Cardiac septum (tissue), 1 donor: ENCODE data around the gene STAG2. TPM values are rescaled to one million over a fixed set of nuclear protein-coding genes. Genes with fewer than 3 reads are reported as not detected.

Source experiments
- DNase-seq: peaks from one replicate; pipeline ENCODE4 v3.0.0-alpha.2; 2020; ENCODE audit warnings: low spot score
- intact Hi-C: fragments of 100-400 bp; cut with DNase I; formaldehyde crosslinking; loops from one replicate; pipeline ENCODE4 v1.14.0; 2022
- total RNA-seq: library from RNA; stranded (reverse); fragmentation: NEBNext Ultra II Directional; extraction: Animal tissue kit (Norgen Biotek cat#: 25700); gene quantifications from one replicate; pipeline ENCODE4 v1.2.1, GENCODE V29; 2021
- donor health status: DM: no; HTN: no; CAD: no.

STAG2 gene
- total RNA-seq, 1 donor from 2014 or later, result 32.7 TPM

DNA sequence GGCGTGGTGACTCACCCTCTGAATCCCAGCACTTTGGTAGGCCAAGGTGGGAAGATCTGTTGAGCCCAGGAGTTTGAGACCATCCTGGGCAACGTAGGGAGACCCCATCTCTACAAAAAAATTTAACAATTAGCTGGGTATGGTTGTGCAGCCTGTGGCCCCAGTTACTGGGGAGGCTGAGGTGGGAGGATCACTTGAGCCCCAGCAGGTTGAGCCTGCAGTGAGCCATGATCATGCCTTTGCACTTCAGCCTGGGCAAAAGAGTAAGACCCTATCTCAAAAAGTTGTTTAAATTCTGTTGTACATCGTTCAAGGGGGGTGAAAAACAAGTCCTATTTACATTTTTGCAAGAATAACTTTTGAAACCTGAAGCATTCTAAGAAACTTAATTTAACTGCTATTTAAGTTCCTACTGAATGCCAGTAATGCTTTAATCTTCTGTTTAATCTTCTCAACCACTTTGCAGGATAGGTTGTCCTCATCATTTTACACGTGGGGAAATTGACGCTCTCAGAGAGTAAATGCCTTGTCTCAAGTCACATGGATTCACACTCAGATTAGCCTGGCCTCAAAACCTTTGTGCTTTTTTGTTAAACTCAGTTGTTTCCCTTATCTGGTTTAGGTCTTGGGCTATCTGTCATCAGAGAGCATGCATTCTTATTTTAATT, 7.0 kb downstream of the STAG2 start:
- intact Hi-C loops, result loop anchor here (10.0 kb wide), 1 partner anchor 114 kb away; no protein-coding TSS in a partner anchor
- no peak for DNase-seq

DNA sequence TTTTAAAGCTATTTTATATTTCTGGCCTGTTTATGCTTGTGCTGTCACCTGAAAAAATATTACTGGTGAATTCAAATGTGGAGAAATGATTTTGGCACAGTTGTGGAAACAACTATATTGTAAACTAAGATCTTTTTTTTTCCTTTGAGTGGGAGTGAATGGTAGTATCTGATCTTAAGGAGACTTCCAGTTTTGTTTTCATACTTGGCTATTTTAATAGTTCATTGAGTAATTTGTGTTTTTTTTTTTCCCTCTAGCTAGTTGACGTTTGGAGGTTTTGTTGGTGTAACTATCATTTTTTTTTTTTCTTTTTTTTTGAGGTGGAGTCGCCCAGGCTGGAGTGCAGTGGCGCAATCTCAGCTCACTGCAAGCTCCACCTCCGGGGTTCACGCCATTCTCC, 10.5 kb downstream of the STAG2 start:
- DNase-seq, result no peak
- intact Hi-C loops, result no loop called here

DNA sequence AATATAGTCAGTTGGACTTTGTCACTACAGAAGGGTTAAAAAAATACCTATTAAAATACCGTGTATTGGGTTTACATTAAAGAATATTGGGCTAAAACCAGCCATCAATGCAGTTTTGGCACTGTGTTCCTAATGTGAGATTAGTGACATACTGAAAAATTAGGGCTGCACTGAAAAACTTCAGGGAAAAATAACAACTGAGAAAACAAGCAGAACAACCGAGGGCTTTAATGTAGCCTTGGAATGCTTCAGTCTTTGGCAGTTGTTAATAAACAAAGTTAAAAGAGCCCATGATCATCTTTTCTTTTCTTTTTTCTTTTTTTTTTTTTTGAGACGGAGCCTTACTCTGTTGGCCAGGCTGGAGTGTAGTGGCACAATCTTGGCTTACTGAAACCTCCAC, 12.4 kb downstream of the STAG2 start:
- no peak for DNase-seq
- intact Hi-C loops, result no loop called here

DNA sequence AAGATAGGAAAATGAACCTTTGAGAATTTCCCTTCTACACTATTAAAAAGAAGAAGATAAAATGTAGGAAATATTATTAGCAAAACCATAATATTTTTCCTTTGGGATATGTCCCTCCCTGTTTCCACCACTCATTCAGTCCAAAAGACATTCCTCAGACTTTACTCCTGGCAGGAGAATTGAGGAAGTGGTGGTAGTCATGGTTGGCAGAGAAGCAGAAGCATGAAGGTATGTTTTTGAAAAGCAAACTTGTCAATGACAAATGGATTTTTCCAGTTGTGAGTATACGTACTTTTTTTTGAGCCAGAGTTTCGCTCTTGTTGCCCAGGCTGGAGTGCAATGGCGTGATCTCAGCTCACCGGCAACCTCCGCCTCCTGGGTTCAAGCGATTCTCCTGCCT, 13.7 kb downstream of the STAG2 start:
- DNase-seq, result no peak
- intact Hi-C loops, result no loop called here

DNA sequence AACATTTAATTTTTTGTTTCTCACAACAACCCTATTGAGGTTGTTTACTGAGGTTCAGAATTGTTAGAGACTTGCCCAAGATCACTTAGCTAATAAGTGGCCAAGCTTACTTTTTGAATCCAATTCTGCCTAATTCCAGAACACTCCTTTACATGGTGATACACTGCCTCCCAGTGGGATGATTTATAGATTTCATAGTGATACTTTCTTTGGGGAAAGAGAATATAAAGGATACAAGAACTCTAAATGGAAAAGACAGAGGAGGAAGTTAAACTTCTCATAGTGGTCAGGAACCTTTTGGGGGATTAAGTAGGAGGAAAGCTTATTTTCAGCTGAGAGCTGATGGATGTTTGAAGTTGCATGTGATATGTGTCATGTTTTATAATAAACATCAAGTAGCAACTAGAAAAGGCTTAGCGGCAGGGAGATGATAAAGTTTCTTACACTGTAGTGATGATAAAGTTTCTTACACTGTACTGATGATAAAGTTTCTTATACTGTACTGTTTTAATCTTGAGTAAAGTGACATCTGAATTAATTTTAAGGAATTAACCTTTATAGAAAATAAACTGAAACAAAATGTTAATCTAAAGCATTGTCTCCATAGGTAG, 15.3 kb downstream of the STAG2 start:
- intact Hi-C loops, result no loop called here
- no peak for DNase-seq

DNA sequence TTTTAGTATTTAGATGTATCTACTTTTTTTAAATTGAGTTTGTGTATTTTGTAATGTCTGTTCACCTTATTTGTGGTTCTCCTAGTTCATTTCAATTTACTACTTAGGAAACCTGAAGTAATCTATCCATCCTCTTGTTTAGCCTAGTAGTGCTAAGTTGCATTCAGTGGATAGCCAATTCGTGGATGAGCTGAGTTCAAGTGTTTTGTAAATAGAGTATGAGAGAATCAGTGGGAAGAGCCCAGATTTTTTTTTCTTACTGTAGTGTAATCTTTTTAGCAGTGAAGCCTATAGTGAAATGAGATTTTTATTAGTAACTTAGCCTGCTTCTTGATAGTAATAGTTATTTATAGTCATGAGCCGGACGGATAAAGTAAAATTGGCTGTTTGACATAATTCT, 21.7 kb downstream of the STAG2 start:
- intact Hi-C loops, result no loop called here

DNA sequence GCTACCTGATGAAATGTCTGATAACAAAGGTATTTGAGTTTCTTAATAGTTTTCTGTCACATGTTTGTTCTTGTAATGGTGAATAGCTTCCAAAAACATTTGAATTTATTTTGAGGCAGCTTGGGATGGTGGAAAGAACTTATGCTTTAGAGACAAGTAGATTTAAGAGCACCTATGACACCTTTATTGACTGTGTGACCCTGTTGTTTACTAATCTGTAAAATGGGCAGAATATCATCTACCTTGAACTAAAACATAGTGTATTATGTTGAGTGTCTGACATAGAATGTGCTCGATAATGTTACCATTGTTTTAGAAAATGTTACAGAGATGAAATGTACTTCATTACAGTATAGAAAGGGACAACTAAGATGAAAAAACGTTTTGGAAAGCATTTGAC, 24.9 kb downstream of the STAG2 start:
- intact Hi-C loops, result no loop called here
- no peak for DNase-seq

More for the DNA sequence above, 21.7 kb downstream of the STAG2 start:
- DNase-seq, result no peak

DNA sequence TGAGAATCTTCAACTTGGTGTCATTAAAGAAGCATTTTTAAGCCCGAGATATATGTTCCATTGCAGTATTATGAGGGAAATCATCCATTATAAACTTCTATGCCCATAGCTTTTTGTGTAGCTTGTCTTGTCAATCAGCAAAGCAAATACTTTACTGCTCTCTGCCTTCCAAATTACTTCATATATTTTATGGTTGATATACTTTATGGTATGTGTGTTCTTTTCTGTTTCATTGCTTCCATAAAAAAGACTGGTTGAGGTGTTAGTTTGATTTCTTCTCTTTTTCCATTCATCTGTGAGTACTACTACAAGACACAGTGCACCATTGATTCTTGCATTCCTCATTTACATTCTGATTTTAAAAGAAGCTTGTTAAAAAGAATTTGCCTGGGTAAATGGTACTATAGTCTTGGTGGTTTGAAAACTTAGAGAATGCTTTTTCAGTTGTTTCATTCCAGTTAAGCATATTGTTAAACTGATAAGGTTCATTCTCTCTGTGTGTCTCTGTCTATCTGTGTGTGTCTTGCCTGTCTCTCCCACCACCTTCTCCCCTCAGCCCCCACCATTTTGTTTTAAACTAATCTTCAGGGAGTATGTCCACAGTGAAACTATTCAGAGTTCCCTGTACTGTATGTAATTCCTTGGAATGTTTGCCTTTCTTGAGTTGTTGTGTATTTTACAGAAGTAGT, 27.1 kb downstream of the STAG2 start:
- no peak for DNase-seq
- intact Hi-C loops, result no loop called here

DNA sequence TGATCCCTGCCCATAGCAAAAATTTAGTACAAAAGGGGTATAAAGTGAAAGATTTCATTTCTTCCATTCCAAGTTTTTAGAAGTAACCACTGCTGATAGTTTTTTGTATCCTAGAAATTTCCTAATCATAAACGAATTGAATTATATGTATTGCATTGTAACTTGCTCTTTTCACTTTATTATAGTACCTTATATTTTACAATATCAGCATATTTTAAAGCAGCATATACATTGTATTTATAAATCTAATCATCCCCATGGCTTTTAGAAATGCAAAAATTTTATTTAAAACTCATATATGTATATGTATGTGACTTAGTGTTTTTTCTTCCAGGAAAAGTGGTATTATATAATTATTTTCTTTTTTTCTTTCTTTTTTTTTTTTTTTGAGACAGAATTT, 27.7 kb downstream of the STAG2 start:
- intact Hi-C loops, result no loop called here
- no peak for DNase-seq

DNA sequence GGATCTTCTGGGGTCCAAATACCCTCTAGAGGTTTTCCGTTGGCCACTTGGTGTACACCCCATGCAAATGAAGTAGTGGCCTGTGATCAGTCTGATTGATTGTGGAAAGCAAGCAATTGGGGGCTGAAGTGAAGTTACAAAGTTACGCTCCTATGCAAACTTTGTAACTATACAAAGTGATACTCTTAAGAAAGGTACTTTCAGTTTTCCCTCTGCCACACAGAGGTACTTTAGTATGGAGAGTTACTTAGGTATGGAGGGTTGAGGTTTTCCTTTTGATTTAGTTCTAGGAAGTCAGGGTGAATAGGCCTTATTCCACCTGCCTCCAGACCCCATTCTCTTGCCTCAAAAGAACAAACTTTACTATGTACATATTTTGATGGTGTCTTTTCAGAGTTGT, 28.7 kb downstream of the STAG2 start:
- intact Hi-C loops, result no loop called here
- DNase-seq, result no peak

DNA sequence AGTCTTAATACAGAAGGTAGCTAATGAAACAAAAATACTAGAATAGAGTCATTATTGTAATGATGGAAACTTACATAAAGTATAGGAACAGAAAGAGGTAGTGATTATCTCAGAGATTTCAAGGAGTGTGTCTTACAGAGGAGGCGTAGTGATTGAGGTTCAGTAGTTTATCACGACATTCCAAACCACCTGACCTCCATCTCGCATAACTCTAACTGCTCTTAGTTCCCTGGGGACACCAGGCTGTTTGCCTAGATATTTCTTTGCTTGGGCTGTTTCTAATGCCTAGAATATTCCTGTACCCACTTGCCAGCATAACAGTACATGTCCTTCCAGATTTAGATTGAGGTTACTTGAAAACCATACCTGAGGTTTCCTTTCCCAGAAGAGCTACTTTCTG, 29.1 kb downstream of the STAG2 start:
- intact Hi-C loops, result no loop called here

DNA sequence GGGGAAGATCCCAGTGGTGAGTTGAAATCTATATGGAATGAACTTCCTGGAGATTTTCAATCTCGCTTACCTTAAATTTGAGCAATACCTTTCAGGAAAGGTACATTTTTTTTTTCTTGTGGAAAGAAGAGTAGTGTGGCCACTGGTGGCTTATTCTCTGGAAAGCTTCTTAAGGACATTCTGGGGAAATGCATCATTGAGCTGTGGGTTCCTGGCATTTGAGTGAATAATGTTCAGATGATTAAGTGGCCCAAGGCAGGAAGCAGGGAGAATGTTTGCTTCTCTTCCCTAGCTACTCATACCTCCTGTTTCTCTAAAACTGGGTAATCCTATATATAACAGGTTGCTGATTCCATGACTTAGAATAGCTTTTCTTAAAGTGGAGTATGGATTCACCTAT, 31.8 kb downstream of the STAG2 start:
- intact Hi-C loops, result no loop called here
- no peak for DNase-seq

More for the DNA sequence above, 29.1 kb downstream of the STAG2 start:
- no peak for DNase-seq

DNA sequence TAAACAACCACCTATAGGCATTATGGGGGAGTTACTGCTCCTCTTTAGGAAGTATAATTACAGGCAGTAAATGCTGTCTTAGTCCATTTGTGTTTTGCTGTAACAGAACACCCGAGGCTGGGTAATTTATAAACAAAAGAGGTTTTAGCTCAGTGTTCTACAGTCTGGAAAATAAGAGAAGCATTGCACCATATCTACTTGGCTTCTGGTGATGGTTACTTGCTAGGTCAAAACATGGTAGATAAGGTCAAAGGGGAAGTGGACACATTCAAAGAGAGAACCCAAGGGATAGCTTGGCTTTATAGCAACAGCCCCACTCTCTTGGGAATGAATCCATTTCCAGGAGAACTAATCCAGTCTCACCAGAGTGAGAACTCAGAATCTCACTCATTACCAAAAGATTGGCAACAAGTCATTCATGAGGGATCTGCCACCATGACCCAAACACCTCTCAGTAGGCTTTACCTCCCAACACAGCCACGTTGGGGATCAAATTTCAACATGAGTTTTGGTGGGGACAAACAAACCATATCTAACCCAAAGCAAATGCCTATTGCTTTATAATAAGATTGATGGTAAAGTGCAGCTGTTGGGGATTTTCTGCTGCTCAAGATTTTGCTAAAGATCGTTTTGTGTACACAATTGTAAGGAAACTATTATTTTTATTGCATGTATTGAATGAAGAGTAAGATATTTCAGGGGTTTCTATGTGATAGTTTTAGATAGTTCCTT, 32.6 kb downstream of the STAG2 start:
- intact Hi-C loops, result no loop called here
- DNase-seq, result no peak

DNA sequence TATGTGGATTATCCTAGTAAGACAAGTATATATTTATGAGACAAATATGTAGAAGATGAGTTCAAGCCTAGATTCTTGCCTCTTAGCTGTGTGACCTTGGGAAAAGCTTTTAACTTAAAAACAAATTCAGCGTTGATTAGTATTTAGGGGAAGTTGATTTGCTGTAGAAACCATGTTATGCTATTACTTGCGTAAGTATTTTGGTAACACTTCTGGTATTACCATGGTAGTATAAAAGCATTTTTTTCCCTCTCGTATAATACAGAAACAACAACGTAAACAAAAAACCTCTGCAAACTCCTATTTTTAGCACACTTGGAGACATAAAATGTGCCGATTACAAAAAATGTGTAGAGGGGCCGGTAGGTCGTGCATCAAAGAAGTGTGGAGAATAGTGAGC, 33.2 kb downstream of the STAG2 start:
- DNase-seq, result no peak
- intact Hi-C loops, result no loop called here

DNA sequence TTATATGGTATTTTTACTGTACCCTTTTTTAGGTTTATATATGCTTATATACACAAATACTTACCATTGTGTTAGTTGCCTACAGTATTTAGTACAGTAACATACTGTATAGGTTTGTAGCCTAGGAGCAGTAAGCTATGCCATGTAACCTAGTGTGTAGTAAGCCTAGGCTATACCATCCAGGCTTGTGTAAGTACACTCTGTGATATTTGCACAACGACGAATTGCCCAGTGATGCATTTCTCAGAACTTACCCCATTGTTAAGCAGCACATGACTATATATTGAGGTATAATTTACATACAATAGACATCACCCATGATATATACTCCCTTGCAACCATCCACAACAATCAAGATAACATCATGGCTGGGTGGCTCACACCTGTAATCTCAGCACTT, 40.1 kb downstream of the STAG2 start:
- DNase-seq, result no peak
- intact Hi-C loops, result no loop called here

DNA sequence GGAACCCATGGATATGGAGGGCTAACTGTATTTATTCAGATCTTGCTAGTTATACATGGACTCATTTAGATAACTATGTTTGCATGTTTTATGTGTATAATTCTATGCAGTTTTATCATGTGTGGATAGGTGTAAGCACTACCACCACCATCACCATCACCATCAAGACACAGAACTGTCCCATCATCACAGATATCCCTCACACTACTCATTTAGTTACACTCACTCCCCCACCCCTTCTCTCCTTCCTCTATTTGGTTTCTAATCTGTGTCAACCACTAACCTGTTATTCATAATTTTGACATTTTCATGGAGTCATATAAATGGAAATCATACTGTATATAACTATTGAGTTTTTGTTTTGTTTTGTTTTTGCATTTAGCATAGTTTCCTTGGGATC, 43.7 kb downstream of the STAG2 start:
- no peak for DNase-seq
- intact Hi-C loops, result no loop called here

DNA sequence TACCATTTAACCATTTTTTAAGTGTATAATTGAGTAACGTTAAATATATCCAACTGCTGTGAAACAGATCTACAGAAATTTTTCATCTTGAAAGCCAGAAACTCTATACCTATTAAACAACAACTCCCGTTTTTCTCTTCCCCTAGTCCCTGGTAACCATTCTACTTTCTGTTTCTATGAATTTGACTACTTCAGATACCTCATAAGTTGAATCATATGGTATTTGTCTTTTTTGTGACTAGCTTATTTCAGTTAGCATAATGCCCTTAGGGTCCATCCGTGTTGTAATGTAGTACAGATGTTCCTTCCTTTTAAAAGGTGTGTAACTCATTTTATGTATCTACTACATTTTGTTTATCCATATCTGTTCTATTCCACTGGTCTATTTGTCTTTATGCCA, 48.7 kb downstream of the STAG2 start:
- DNase-seq, result no peak
- intact Hi-C loops, result no loop called here

DNA sequence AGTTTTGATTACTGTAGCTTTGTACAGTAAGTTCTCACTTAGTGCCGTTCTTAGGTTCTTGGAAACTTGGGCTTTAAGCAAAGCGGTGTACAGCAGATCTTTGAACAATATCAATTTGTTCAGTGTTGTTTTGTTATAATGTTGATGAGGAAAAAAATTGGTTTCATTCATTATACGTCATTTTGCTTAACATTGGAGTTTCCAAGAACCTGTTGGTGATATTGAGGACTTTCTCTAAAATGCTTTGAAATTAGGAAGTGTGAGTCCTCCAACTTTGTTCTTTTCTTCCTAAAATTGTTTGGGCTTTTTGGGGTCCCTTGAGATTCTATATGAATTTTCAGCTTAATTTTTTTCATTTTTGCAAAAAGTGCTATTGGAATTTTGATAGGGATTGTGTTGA, 49.1 kb downstream of the STAG2 start:
- intact Hi-C loops, result no loop called here
- no peak for DNase-seq

DNA sequence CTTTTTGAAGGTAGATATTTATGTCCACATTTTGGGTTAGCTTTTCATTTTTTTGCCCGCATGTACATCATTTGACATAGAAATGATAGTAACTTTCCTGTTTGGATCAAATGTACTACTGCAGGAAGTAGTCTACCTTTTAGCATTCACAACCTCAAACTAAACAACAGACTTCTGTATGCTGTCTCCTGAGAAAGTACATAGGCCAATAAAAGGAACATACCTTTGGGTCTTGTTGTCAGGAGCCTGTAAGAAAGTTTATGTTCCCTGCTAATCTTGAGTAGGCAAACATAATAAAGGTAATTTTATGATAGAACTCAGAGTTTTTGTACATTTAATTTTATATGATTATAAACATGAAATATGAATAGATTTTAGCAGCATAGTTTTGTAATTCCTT, 54.2 kb downstream of the STAG2 start:
- DNase-seq, result no peak
- intact Hi-C loops, result loop anchor here (5.0 kb wide), 1 partner anchor 53 kb away; the partner anchor contains the start of gene STAG2

DNA sequence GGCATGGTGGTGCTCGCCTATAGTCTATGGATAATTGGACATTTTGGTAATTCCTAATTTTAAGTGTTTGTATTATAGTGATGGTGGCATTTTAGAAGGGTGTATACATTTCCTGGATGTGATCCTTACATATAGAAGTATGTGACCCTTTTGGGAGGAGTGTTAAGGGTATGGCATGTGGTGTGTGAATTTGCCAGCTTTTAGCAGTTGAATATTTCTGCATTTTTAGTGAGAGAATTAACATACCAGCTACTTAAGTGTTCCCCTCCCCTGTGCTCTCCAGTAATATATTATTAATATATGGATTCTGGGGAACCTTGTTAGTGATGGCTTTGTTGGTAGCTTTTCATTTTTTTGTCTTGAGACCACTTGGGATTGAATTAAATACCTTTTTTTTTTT, 55.3 kb downstream of the STAG2 start:
- DNase-seq, result no peak
- intact Hi-C loops, result loop anchor here (5.0 kb wide), 1 partner anchor 55 kb away; the partner anchor contains the start of gene STAG2
